ENCODE data around the gene ITGB6.
"Not testable (repeated sequence)": the region's sequence is repeated elsewhere in the genome, so short reads cannot be mapped to it uniquely, and the experiment has no call there.

ITGB6 gene

GRCh38 chr2:160194351-160194750 is 5.7 kb downstream of the ITGB6 start:
- H3K4me3 ChIP-seq (replicated peaks; ENCODE audit: low read depth, low read length), result no peak overlapping the region
- DNase-seq (ENCODE audit: extremely low read depth, low read depth), result no peak
- no peak for TF ChIP-seq CTCF (IDR thresholded peaks at IDR 0.05; ENCODE audit: low read depth, low read length, missing control alignments)

- not testable (repeated sequence) for H3K4me3 ChIP-seq (replicated peaks; ENCODE audit: low read depth, low read length)
- peak; percentile 30 for DNase-seq (ENCODE audit: extremely low read depth, low read depth)
Measured at GRCh38 chr2:160181146-160181836, 18.8 kb downstream of the ITGB6 start.

DNA sequence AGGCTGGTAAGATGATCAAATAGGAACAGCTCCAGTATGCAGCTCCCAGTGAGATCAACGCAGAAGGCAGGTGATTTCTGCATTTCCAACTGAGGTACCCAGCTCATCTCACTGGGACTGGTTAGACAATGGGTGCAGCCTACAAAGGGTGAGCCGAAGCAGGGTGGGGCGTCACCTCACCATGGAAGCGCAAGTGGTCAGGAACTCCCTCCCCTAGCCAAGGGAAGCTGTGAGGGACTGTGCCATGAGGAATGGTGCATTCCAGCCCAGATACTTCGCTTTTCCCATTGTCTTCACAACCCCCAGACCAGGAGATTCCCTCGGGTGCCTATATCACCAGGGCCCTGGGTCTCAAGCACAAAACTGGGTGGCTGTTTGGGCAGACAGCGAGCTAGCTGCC is 19.4 kb downstream of the ITGB6 start:
- DNase-seq (ENCODE audit: extremely low read depth, low read depth), result not testable (repeated sequence)

GRCh38 chr2:160180172-160180571 is 19.9 kb downstream of the ITGB6 start:
- TF ChIP-seq CTCF (IDR thresholded peaks at IDR 0.05; ENCODE audit: low read depth, low read length, missing control alignments), result no peak
- no peak overlapping the region for H3K4me3 ChIP-seq (replicated peaks; ENCODE audit: low read depth, low read length)
- DNase-seq (ENCODE audit: extremely low read depth, low read depth), result no peak

More for the DNA sequence above, 19.4 kb downstream of the ITGB6 start:
- H3K4me3 ChIP-seq (replicated peaks; ENCODE audit: low read depth, low read length), result not testable (repeated sequence)

GRCh38 chr2:160175169-160176134 is 24.6 kb downstream of the ITGB6 start:
- no peak for TF ChIP-seq CTCF (IDR thresholded peaks at IDR 0.05; ENCODE audit: low read depth, low read length, missing control alignments)
- no peak overlapping the region for H3K4me3 ChIP-seq (replicated peaks; ENCODE audit: low read depth, low read length)
- DNase-seq (ENCODE audit: extremely low read depth, low read depth), result no peak

GRCh38 chr2:160174322-160174721 is 25.8 kb downstream of the ITGB6 start:
- no peak for DNase-seq (ENCODE audit: extremely low read depth, low read depth)
- TF ChIP-seq CTCF (IDR thresholded peaks at IDR 0.05; ENCODE audit: low read depth, low read length, missing control alignments), result no peak
- no peak overlapping the region for H3K4me3 ChIP-seq (replicated peaks; ENCODE audit: low read depth, low read length)

- DNase-seq (ENCODE audit: extremely low read depth, low read depth), result no peak
- H3K4me3 ChIP-seq (replicated peaks; ENCODE audit: low read depth, low read length), result no peak overlapping the region
- no peak for TF ChIP-seq CTCF (IDR thresholded peaks at IDR 0.05; ENCODE audit: low read depth, low read length, missing control alignments)
Measured at GRCh38 chr2:160169988-160170387, 30.1 kb downstream of the ITGB6 start.

Measured in HFF-Myc (cell line).